Vagina (tissue), 2 donors: ENCODE results near the gene NEB.
"Not testable (repeated sequence)": the region's sequence is repeated elsewhere in the genome, so short reads cannot be mapped to it uniquely, and the experiment has no call there.

ENCODE experiments used
- CTCF ChIP-seq, 3 experiments: fragments of 450-650 bp in 2 of 3; fragments of 200-600 bp in 1 of 3; sonication (generic) in 1 of 3; IDR thresholded peaks; one replicate each; pipeline ENCODE4 v1.5.1; 2017 to 2019; ENCODE audit warnings: antibody characterized with exemption in 3 of 3, mild to moderate bottlenecking in 2 of 3, moderate library complexity in 2 of 3
- POLR2AphosphoS5 ChIP-seq, 2 donors: sonication (generic); formaldehyde crosslinking; IDR thresholded peaks; one replicate each; pipeline ENCODE4 v1.9.0; 2017; ENCODE audit warnings: antibody characterized with exemption in 2 of 2, mild to moderate bottlenecking in 2 of 2, low read depth in 1 of 2; ENCODE audit not compliant: insufficient read depth in 1 of 2

- TF ChIP-seq POLR2AphosphoS5 (IDR thresholded peaks at IDR 0.05; ENCODE audit: insufficient read depth in 1 of 2, low read depth in 1 of 2); CTCF (IDR thresholded peaks at IDR 0.05): not testable (repeated sequence)
Measured at GRCh38 chr2:151641895-151642294, 92.4 kb downstream of the NEB start.
